Common myeloid progenitor, CD34-positive (primary cell): Measurements from ENCODE around the gene BLOC1S3.

Source experiments
- CTCF ChIA-PET: fragments of 350-600 bp; sonication (Branson Sonifier 250); formaldehyde crosslinking; loops from one replicate; lab custom pipeline; 2021; ENCODE audit warnings: antibody characterized with exemption; lab: Charles Lee
- POLR2A ChIA-PET: fragments of 350-600 bp; sonication (Branson Sonifier 250); formaldehyde crosslinking; loops from one replicate; lab custom pipeline; 2021; ENCODE audit warnings: antibody characterized with exemption; lab: Charles Lee
- DNase-seq, 3 donors: peaks; one replicate each; pipeline versions ENCODE4 v3.0.0 to v3.0.0-alpha.2; 2013
- H3K27ac ChIP-seq, 2 experiments: 1 replicate in 1 of 2; 2 replicates in 1 of 2; pipeline ENCODE4 v1.7.0; 2013; ENCODE audit warnings: inconsistent platforms in 2 of 2, low read length in 2 of 2, mild to moderate bottlenecking in 2 of 2, low read depth in 1 of 2, moderate library complexity in 1 of 2; ENCODE audit not compliant: severe bottlenecking in 2 of 2, insufficient read depth in 1 of 2, poor library complexity in 1 of 2
- H3K27me3 ChIP-seq, 5 experiments: replicated peaks in 2 of 5; 1 replicate in 3 of 5; 2 replicates in 2 of 5; pipeline versions ENCODE4 v1.6.1 to v1.7.0; 2013; ENCODE audit warnings: low read length in 4 of 5, mild to moderate bottlenecking in 2 of 5, moderate library complexity in 2 of 5, inconsistent platforms in 1 of 5; ENCODE audit not compliant: insufficient read depth in 5 of 5, control insufficient read depth in 4 of 5
- H3K36me3 ChIP-seq, 4 experiments: 1 replicate in 2 of 4; 2 replicates in 2 of 4; pipeline versions ENCODE4 v1.6.1 to v1.7.0; 2013; ENCODE audit warnings: low read length in 3 of 4, control low read depth in 1 of 4, mild to moderate bottlenecking in 1 of 4; ENCODE audit not compliant: control insufficient read depth in 4 of 4, insufficient read depth in 4 of 4
- H3K4me1 ChIP-seq, 4 experiments: 1 replicate in 3 of 4; 2 replicates in 1 of 4; pipeline versions ENCODE4 v1.6.1 to v1.7.1; 2013; ENCODE audit warnings: low read length in 3 of 4, mild to moderate bottlenecking in 3 of 4, control low read depth in 1 of 4, inconsistent platforms in 1 of 4, moderate library complexity in 1 of 4; ENCODE audit not compliant: control insufficient read depth in 4 of 4, insufficient read depth in 4 of 4; ENCODE audit errors: control extremely low read depth in 1 of 4
- H3K4me3 ChIP-seq, 7 experiments: 1 replicate in 4 of 7; 2 replicates in 3 of 7; pipeline versions ENCODE4 v1.5.1 to v1.7.0; 2013; ENCODE audit warnings: mild to moderate bottlenecking in 7 of 7, low read length in 6 of 7, moderate library complexity in 6 of 7, inconsistent platforms in 2 of 7, low read depth in 2 of 7, control low read depth in 1 of 7; ENCODE audit not compliant: insufficient read depth in 4 of 7, control insufficient read depth in 1 of 7; ENCODE audit errors: extremely low read depth in 1 of 7
- H3K9me3 ChIP-seq, 5 experiments: 1 replicate in 4 of 5; 2 replicates in 1 of 5; pipeline versions ENCODE4 v1.6.1 to v1.7.1; 2013; ENCODE audit warnings: low read length in 4 of 5, mild to moderate bottlenecking in 2 of 5, inconsistent platforms in 1 of 5, low read depth in 1 of 5, moderate library complexity in 1 of 5; ENCODE audit not compliant: control insufficient read depth in 4 of 5, insufficient read depth in 2 of 5; ENCODE audit errors: control extremely low read depth in 1 of 5
- WGBS: methylation state at CpG from one replicate; pipeline ENCODE4 v1.1.5; 2013; ENCODE audit not compliant: insufficient coverage; 5-methylcytosine and 5-hydroxymethylcytosine counted together

The BLOC1S3 gene

GRCh38 chr19:45156751-45157150, 21.8 kb upstream of the BLOC1S3 start:
- H3K4me3 ChIP-seq, result no peak overlapping the region
- DNase-seq, result no peak
- H3K4me1 ChIP-seq, result peaks cover 0 to 31% (median 28%) of the 10 kb centered on the region in 4 experiments
- no peaks in the 10 kb centered on the region for H3K9me3 ChIP-seq
- H3K36me3 ChIP-seq, result no peaks in the 10 kb centered on the region
- 95% methylated on average over 9 of the region's 11 CpGs for WGBS
- CTCF ChIA-PET, result interaction anchor here (1.0 kb wide), 1 partner anchor 25 kb away, joined by 5 read pairs; no protein-coding TSS in a partner anchor
- POLR2A ChIA-PET, result no interaction called here
- H3K27me3 ChIP-seq, result peaks cover 0 to 50% (median 6%) of the 10 kb centered on the region in 5 experiments
- no peak overlapping the region for H3K27ac ChIP-seq

- WGBS, result 49% methylated on average over 26 of the region's 27 CpGs
- no peak overlapping the region for H3K27ac ChIP-seq
- peaks cover 0 to 13% (median 11%) of the 10 kb centered on the region in 4 experiments for H3K4me1 ChIP-seq
- CTCF ChIA-PET, result interaction anchor here (0.8 to 1.8 kb wide), 3 partner anchors 9 to 33 kb away, joined by 3 to 7 read pairs (median 3); no protein-coding TSS in a partner anchor
- no peaks in the 10 kb centered on the region for H3K36me3 ChIP-seq
- H3K4me3 ChIP-seq, result no peak overlapping the region
- H3K27me3 ChIP-seq, result peaks cover 0 to 31% (median 3%) of the 10 kb centered on the region in 5 experiments
- no peaks in the 10 kb centered on the region for H3K9me3 ChIP-seq
- peak in 2 of 3 donors; percentile 17 to 37 for DNase-seq
- POLR2A ChIA-PET, result no interaction called here
Measured at GRCh38 chr19:45158503-45159209, 19.9 kb upstream of the BLOC1S3 start.

- no peak overlapping the region for H3K4me3 ChIP-seq
- H3K4me1 ChIP-seq, result peaks cover 0 to 17% (median 14%) of the 10 kb centered on the region in 4 experiments
- ChIA-PET POLR2A (no interaction called here), CTCF (interaction anchor here (0.6 to 1.8 kb wide), 5 partner anchors 10 to 44 kb away, joined by 3 to 7 read pairs (median 3); no protein-coding TSS in a partner anchor)
- no peak for DNase-seq
- WGBS, result 95% methylated on average over 11 of the region's 12 CpGs
- H3K9me3 ChIP-seq, result no peaks in the 10 kb centered on the region
- no peak overlapping the region for H3K27ac ChIP-seq
- no peaks in the 10 kb centered on the region for H3K36me3 ChIP-seq
- peaks cover 0 to 24% (median 0%) of the 10 kb centered on the region in 5 experiments for H3K27me3 ChIP-seq
Measured at GRCh38 chr19:45159210-45159970, 19.2 kb upstream of the BLOC1S3 start.

- CTCF ChIA-PET, result interaction anchor here (0.6 to 1.2 kb wide), 3 partner anchors 13 to 44 kb away, joined by 3 to 4 read pairs (median 3); no protein-coding TSS in a partner anchor
- no peak overlapping the region for H3K27ac ChIP-seq
- no peaks in the 10 kb centered on the region for H3K9me3 ChIP-seq
- H3K4me1 ChIP-seq, result peaks cover 0 to 23% (median 20%) of the 10 kb centered on the region in 4 experiments
- DNase-seq, result no peak
- H3K36me3 ChIP-seq, result no peaks in the 10 kb centered on the region
- POLR2A ChIA-PET, result no interaction called here
- peaks cover 0 to 22% (median 0%) of the 10 kb centered on the region in 5 experiments for H3K27me3 ChIP-seq
- WGBS, result 85% methylated on average over 6 of the region's 10 CpGs
- H3K4me3 ChIP-seq, result no peak overlapping the region
Measured at GRCh38 chr19:45159971-45160324, 18.6 kb upstream of the BLOC1S3 start.

- no peak for DNase-seq
- ChIA-PET POLR2A (no interaction called here), CTCF (interaction anchor here (1.4 kb wide), 1 partner anchor 17 kb away, joined by 3 read pairs; the partner anchor contains the start of genes BLOC1S3 and TRAPPC6A)
- peaks cover 0 to 28% (median 25%) of the 10 kb centered on the region in 4 experiments for H3K4me1 ChIP-seq
- peaks cover 0 to 17% (median 0%) of the 10 kb centered on the region in 5 experiments for H3K27me3 ChIP-seq
- H3K4me3 ChIP-seq, result no peak within 1 kb of the TSS
- no peaks in the 10 kb centered on the region for H3K36me3 ChIP-seq
- WGBS, result 79% methylated on average over 21 of the region's 29 CpGs
- H3K9me3 ChIP-seq, result no peaks in the 10 kb centered on the region
- no peak within 1 kb of the TSS for H3K27ac ChIP-seq
Measured at GRCh38 chr19:45160870-45161737, 17.5 kb upstream of the BLOC1S3 start, which contains the start of gene NKPD1. Gene NKPD1 (minus strand): TSS chr19:45160982. CDS start chr19:45160150, 832 bp downstream.

GRCh38 chr19:45161738-45162607, 16.6 kb upstream of the BLOC1S3 start:
- POLR2A ChIA-PET, result interaction anchor here (1.0 kb wide), 1 partner anchor 15 kb away, joined by 3 read pairs; no protein-coding TSS in a partner anchor
- Histone ChIP-seq H3K4me1 (peaks cover 0 to 34% (median 31%) of the 10 kb centered on the region in 4 experiments), H3K27ac (no peak overlapping the region), H3K9me3 (no peaks in the 10 kb centered on the region), H3K4me3 (no peak overlapping the region), H3K27me3 (peaks cover 0 to 17% (median 0%) of the 10 kb centered on the region in 5 experiments), H3K36me3 (no peaks in the 10 kb centered on the region)
- DNase-seq, result no peak
- 84% methylated on average over 20 of the region's 32 CpGs for WGBS
- CTCF ChIA-PET, result interaction anchor here (1.1 to 1.4 kb wide), 2 partner anchors 15 to 16 kb away, joined by 3 read pairs; partner anchors contain the start of genes BLOC1S3 and TRAPPC6A
